Regular cardiac myocyte (primary cell): ENCODE results near the gene ZSCAN2. TPM values are rescaled to one million over a fixed set of nuclear protein-coding genes. Genes with fewer than 3 reads are reported as not detected.

Source experiments
- total RNA-seq: library from RNA; depleted of rRNA; stranded (reverse); fragments of >200 nt; gene quantifications from 2 replicates; pipeline ENCODE4 v1.2.3, GENCODE V29; 2014

The ZSCAN2 gene
- 6.3 and 10.4 TPM in 2 replicates for total RNA-seq

GRCh38 chr15:84600687-84601554 lies at the start of gene ZSCAN2:
ZSCAN2 (plus strand) TSS chr15:84601009; CDS start chr15:84603928, 2,919 bp downstream.

GRCh38 chr15:84653910-84654688 lies 53.3 kb downstream of the ZSCAN2 start, which contains the start of gene WDR73:
WDR73 (minus strand) TSS chr15:84654283; CDS start chr15:84654274, 9 bp downstream.

GRCh38 chr15:84658080-84658787 lies 57.4 kb downstream of the ZSCAN2 start, which contains the start of gene NMB:
NMB (minus strand) TSS chr15:84658199; CDS start chr15:84658152, 47 bp downstream.

Other genes starting within 250 kb of the ZSCAN2 start
- gene WDR73, start 53.3 kb downstream of the ZSCAN2 start, total RNA-seq: 22.0 and 26.8 TPM in 2 replicates
- 4.6 and 7.3 TPM in 2 replicates for gene NMB, start 57.2 kb downstream of the ZSCAN2 start, total RNA-seq
- gene SEC11A, start 115.1 kb downstream of the ZSCAN2 start, total RNA-seq: 253 and 315 TPM in 2 replicates
- gene ZNF592, start 147.6 kb downstream of the ZSCAN2 start, total RNA-seq: 3.6 and 3.7 TPM in 2 replicates
- 3.3 and 5.4 TPM in 2 replicates for gene ALPK3, start 216.3 kb downstream of the ZSCAN2 start, total RNA-seq